SK-N-MC (cell line): ENCODE results near the gene ABHD17A.

ENCODE experiments used
- DNase-seq: peaks from one replicate; pipeline ENCODE4 v3.0.0-alpha.2; 2011; ENCODE audit warnings: low read depth, low spot score
- H3K27ac ChIP-seq: fragments of 200-600 bp; sonication (generic); 2 replicates; pipeline ENCODE4 v1.5.1; 2016; ENCODE audit warnings: mixed run types
- H3K36me3 ChIP-seq: fragments of 200-600 bp; sonication (generic); 2 replicates; pipeline ENCODE4 v1.6.1; 2017; ENCODE audit warnings: antibody characterized with exemption, low read length, mixed read lengths; ENCODE audit not compliant: insufficient read depth
- H3K4me3 ChIP-seq: fragments of 200-600 bp; sonication (generic); 2 replicates; pipeline ENCODE4 v1.5.1; 2016
- H3K9ac ChIP-seq: fragments of 200-600 bp; sonication (generic); 2 replicates; pipeline ENCODE4 v1.8.0; 2017; ENCODE audit warnings: mixed run types, mixed read lengths; ENCODE audit not compliant: insufficient read length
- H3K9me3 ChIP-seq: fragments of 200-600 bp; sonication (generic); 2 replicates; pipeline ENCODE4 v1.6.1; 2017; ENCODE audit warnings: low read depth, mild to moderate bottlenecking, antibody characterized with exemption, low read length, moderate library complexity, mixed read lengths
- EZH2 ChIP-seq: fragments of 200-600 bp; sonication (generic); IDR thresholded peaks from one replicate; pipeline ENCODE4 v1.6.1; 2017; ENCODE audit warnings: antibody characterized with exemption
- FOXP2 ChIP-seq: optimal IDR thresholded peaks from 2 replicates; pipeline ENCODE3; 2011; ENCODE audit warnings: mild to moderate bottlenecking, moderate library complexity; ENCODE audit not compliant: insufficient read depth; ENCODE audit errors: extremely low read length, control extremely low read depth
- POLR2AphosphoS5 ChIP-seq: IDR thresholded peaks from 2 replicates; pipeline ENCODE4 v1.6.1; 2012; ENCODE audit warnings: mild to moderate bottlenecking, low read depth, low read length, borderline replicate concordance

Gene ABHD17A

GRCh38 chr19:1923319-1923718 is 38.0 kb upstream of the ABHD17A start:
- Histone ChIP-seq H3K27ac (no peak overlapping the region), H3K36me3 (peaks cover 11% of the 10 kb centered on the region; the same call in 1 of the 2 replicates), H3K9ac (no peak overlapping the region), H3K4me3 (no peak overlapping the region), H3K9me3 (no peaks in the 10 kb centered on the region)
- no peak for DNase-seq
- TF ChIP-seq POLR2AphosphoS5: no peak
- no peak for TF ChIP-seq EZH2
- no peak for TF ChIP-seq FOXP2

GRCh38 chr19:1922803-1923202 is 37.5 kb upstream of the ABHD17A start:
- H3K27ac ChIP-seq: no peak overlapping the region
- peaks cover 15% of the 10 kb centered on the region; the same call in 1 of the 2 replicates for H3K36me3 ChIP-seq
- no peak for DNase-seq
- H3K9me3 ChIP-seq: no peaks in the 10 kb centered on the region
- TF ChIP-seq FOXP2: no peak
- no peak for TF ChIP-seq EZH2
- no peak for TF ChIP-seq POLR2AphosphoS5
- H3K9ac ChIP-seq: no peak overlapping the region
- no peak overlapping the region for H3K4me3 ChIP-seq

GRCh38 chr19:1921825-1922224 is 36.5 kb upstream of the ABHD17A start:
- H3K9ac ChIP-seq: no peak overlapping the region
- no peaks in the 10 kb centered on the region for H3K9me3 ChIP-seq
- TF ChIP-seq FOXP2 (no peak), EZH2 (no peak), POLR2AphosphoS5 (no peak)
- no peak for DNase-seq
- H3K4me3 ChIP-seq: no peak overlapping the region
- H3K36me3 ChIP-seq: peaks cover 16% of the 10 kb centered on the region; the same call in 1 of the 2 replicates
- no peak overlapping the region for H3K27ac ChIP-seq

- Histone ChIP-seq H3K36me3 (peaks cover 16% of the 10 kb centered on the region; the same call in 1 of the 2 replicates), H3K9ac (no peak overlapping the region), H3K9me3 (no peaks in the 10 kb centered on the region), H3K27ac (no peak overlapping the region), H3K4me3 (no peak overlapping the region)
- no peak for TF ChIP-seq POLR2AphosphoS5
- no peak for TF ChIP-seq FOXP2
- TF ChIP-seq EZH2: no peak
- DNase-seq: no peak
These were observed 36.0 kb upstream of the ABHD17A start for GRCh38 chr19:1921326-1921725.

GRCh38 chr19:1920644-1921043 is 35.3 kb upstream of the ABHD17A start:
- Histone ChIP-seq H3K9me3 (no peaks in the 10 kb centered on the region), H3K27ac (no peak overlapping the region), H3K36me3 (peaks cover 16% of the 10 kb centered on the region; the same call in 1 of the 2 replicates), H3K9ac (no peak overlapping the region), H3K4me3 (no peak overlapping the region)
- TF ChIP-seq EZH2 (no peak), FOXP2 (no peak), POLR2AphosphoS5 (no peak)
- no peak for DNase-seq

- Histone ChIP-seq H3K27ac (no peak overlapping the region), H3K36me3 (peaks cover 16% of the 10 kb centered on the region; the same call in 1 of the 2 replicates), H3K4me3 (no peak overlapping the region), H3K9ac (no peak overlapping the region), H3K9me3 (no peaks in the 10 kb centered on the region)
- no peak for DNase-seq
- no peak for TF ChIP-seq EZH2
- TF ChIP-seq FOXP2: no peak
- TF ChIP-seq POLR2AphosphoS5: no peak
These were observed 33.7 kb upstream of the ABHD17A start for GRCh38 chr19:1918975-1919374.

GRCh38 chr19:1917926-1918325 is 32.6 kb upstream of the ABHD17A start:
- no peak for DNase-seq
- no peak overlapping the region for H3K27ac ChIP-seq
- no peak for TF ChIP-seq EZH2
- no peak for TF ChIP-seq FOXP2
- no peak for TF ChIP-seq POLR2AphosphoS5
- peaks cover 20% of the 10 kb centered on the region; the same call in 1 of the 2 replicates for H3K36me3 ChIP-seq
- H3K9ac ChIP-seq: no peak overlapping the region
- H3K4me3 ChIP-seq: no peak overlapping the region
- no peaks in the 10 kb centered on the region for H3K9me3 ChIP-seq

GRCh38 chr19:1917146-1917545 is 31.9 kb upstream of the ABHD17A start:
- Histone ChIP-seq H3K9ac (no peak overlapping the region), H3K36me3 (peaks cover 23% of the 10 kb centered on the region; the same call in 1 of the 2 replicates), H3K4me3 (no peak overlapping the region), H3K27ac (no peak overlapping the region), H3K9me3 (no peaks in the 10 kb centered on the region)
- TF ChIP-seq EZH2: no peak
- TF ChIP-seq POLR2AphosphoS5: no peak
- no peak for TF ChIP-seq FOXP2
- no peak for DNase-seq

- H3K27ac ChIP-seq: no peak overlapping the region
- peaks cover 12% of the 10 kb centered on the region; the same call in 1 of the 2 replicates for H3K36me3 ChIP-seq
- no peak overlapping the region for H3K4me3 ChIP-seq
- H3K9me3 ChIP-seq: no peaks in the 10 kb centered on the region
- DNase-seq: no peak
- TF ChIP-seq FOXP2 (no peak), EZH2 (no peak), POLR2AphosphoS5 (no peak)
- no peak overlapping the region for H3K9ac ChIP-seq
These were observed 29.6 kb upstream of the ABHD17A start for GRCh38 chr19:1914826-1915341.
